AG04450 (cell line): ENCODE measurements around the gene SLC2A3. TPM values are rescaled to one million over a fixed set of nuclear protein-coding genes. Genes with fewer than 3 reads are reported as not detected.
"Not testable (repeated sequence)": the region's sequence is repeated elsewhere in the genome, so short reads cannot be mapped to it uniquely, and the experiment has no call there.

Experiments
- CTCF ChIA-PET: fragments of 300-600, 350-600 bp; formaldehyde crosslinking; extraction: SDS; loops from one replicate; lab custom pipeline; 2022; ENCODE audit warnings: antibody characterized with exemption, inconsistent platforms; lab: Charles Lee
- POLR2A ChIA-PET: fragments of 350-600 bp; formaldehyde crosslinking; extraction: SDS; loops from one replicate; lab custom pipeline; 2021; ENCODE audit warnings: antibody characterized with exemption, inconsistent platforms; lab: Yijun Ruan, JAX
- DNase-seq: peaks from one replicate; pipeline ENCODE4 v3.0.0-alpha.2; 2011; ENCODE audit warnings: low read depth, low spot score
- H3K27ac ChIP-seq: one replicate; pipeline ENCODE4 v1.5.1; 2012; ENCODE audit warnings: low read depth, low read length, control low read depth
- H3K27me3 ChIP-seq: one replicate; pipeline ENCODE4 v1.6.0; 2012; ENCODE audit warnings: low read length; ENCODE audit not compliant: control insufficient read depth, insufficient read depth
- H3K4me3 ChIP-seq: 2 replicates; pipeline ENCODE4 v1.5.1; 2011; ENCODE audit warnings: mild to moderate bottlenecking, low read depth, low read length, control low read depth
- H3K9me3 ChIP-seq: 2 replicates; pipeline ENCODE4 v1.5.1; 2012; ENCODE audit warnings: low read length; ENCODE audit not compliant: control insufficient read depth, insufficient read depth
- polyA plus RNA-seq: library from polyadenylated mRNA; depleted of rRNA; stranded (reverse); fragments of >200 nt; gene quantifications from 2 replicates; pipeline ENCODE4 v1.2.3, GENCODE V29; 2011
- TF ChIP-seq, protein P1 (sequence below): IDR thresholded peaks from 2 replicates; pipeline ENCODE4 v1.5.1; 2011; ENCODE audit warnings: low read depth, low read length, control low read depth, inconsistent platforms

The SLC2A3 gene
- polyA plus RNA-seq, 1 experiment = 58.5 TPM

- H3K27ac ChIP-seq = peak overlapping the region; percentile 42
- H3K4me3 ChIP-seq = peak overlapping the region; percentile 93
- POLR2A ChIA-PET = interaction anchor here (0.5 to 4.1 kb wide), 12 partner anchors 9 to 144 kb away, joined by 3 to 107 read pairs (median 3); no protein-coding TSS in a partner anchor
- CTCF ChIA-PET = interaction anchor here (0.5 to 4.8 kb wide), 62 partner anchors 10 to 254 kb away, joined by 3 to 64 read pairs (median 4); partner anchors contain the start of genes C3AR1 and FOXJ2
- TF ChIP-seq, protein P1, sequence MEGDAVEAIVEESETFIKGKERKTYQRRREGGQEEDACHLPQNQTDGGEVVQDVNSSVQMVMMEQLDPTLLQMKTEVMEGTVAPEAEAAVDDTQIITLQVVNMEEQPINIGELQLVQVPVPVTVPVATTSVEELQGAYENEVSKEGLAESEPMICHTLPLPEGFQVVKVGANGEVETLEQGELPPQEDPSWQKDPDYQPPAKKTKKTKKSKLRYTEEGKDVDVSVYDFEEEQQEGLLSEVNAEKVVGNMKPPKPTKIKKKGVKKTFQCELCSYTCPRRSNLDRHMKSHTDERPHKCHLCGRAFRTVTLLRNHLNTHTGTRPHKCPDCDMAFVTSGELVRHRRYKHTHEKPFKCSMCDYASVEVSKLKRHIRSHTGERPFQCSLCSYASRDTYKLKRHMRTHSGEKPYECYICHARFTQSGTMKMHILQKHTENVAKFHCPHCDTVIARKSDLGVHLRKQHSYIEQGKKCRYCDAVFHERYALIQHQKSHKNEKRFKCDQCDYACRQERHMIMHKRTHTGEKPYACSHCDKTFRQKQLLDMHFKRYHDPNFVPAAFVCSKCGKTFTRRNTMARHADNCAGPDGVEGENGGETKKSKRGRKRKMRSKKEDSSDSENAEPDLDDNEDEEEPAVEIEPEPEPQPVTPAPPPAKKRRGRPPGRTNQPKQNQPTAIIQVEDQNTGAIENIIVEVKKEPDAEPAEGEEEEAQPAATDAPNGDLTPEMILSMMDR = peak; percentile 81
- DNase-seq = peak; percentile 91
- H3K9me3 ChIP-seq = no peaks in the 10 kb centered on the region; the same call in 1 of the 2 replicates
- H3K27me3 ChIP-seq = no peaks in the 10 kb centered on the region
Observed at GRCh38 chr12:7933255-7933726, 2.7 kb downstream of the SLC2A3 start.

DNA sequence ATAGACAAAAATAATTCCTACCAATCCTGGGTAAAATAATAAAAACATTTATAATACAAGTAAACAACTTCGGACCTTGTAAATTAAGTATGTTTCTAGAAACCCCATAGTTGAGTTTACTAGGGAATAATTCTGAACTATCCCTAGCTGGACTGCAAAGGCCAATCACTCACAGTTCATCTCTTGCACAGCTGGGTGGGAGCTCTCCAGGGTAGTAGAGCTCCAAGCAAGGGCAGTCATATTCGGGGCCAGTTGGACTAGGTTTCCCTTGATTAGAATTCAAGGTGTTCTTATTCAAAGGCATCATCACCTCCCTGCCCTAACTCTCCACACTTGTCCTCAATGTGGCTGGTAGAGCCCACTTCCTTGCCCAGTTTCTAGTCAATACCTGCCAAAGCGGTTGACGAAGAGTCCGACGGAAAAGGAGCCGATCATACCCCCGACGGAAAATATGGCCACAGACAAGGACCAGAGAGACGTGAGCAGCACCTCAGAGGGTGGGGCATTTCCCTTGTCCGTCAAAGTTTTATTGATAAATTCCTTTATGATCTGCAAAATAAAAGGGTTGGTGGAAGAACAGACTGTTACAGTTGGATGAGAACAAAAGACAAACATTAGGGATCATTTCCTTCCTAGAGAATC, 3.3 kb downstream of the SLC2A3 start:
- DNase-seq = not testable (repeated sequence)

DNA sequence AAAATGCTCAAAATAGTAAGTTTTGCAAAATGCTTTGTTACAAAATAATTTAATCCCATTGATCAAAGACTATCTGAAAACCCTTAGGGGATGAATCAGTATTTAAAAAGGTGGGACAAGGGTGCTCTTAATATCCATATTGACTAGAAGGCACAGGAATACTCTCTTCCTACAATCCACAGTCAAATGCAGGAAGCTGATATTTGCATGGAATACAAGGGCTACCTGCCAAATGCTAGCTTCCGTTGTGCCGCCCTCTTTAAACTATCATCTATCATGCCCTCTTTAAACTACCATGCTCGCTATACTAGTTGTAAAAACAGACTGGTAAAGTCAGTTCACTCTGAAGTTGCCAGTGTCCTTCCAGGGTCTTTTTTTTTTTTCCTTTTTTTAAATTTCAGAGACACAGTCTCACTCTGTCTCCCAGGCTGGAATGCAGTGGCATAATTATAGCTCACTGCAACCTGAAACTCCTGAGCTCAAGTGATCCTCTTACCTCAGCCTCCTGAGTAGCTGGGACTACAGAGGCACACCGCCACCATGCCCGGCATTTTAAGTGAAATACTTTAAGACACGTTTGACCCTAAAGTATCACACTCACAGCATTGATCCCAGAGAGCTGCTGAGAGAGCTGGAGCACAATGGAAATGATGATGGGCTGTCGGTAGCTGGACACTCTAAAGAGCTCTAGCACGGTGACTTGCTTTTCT, 6.7 kb downstream of the SLC2A3 start:
- Histone ChIP-seq H3K27ac (no peak overlapping the region), H3K9me3 (no peaks in the 10 kb centered on the region), H3K4me3 (no peak overlapping the region), H3K27me3 (no peaks in the 10 kb centered on the region)
- ChIA-PET POLR2A (interaction anchor here (0.7 kb wide), 1 partner anchor 12 kb away, joined by 3 read pairs; no protein-coding TSS in a partner anchor), CTCF (interaction anchor here (0.6 to 1.0 kb wide), 4 partner anchors 12 to 67 kb away, joined by 3 to 6 read pairs (median 4); no protein-coding TSS in a partner anchor)
- no peak for DNase-seq
- TF ChIP-seq, protein P1 = no peak

More for the DNA sequence above, 3.3 kb downstream of the SLC2A3 start:
- H3K27ac ChIP-seq, H3K27me3 ChIP-seq, H3K9me3 ChIP-seq: not testable (repeated sequence)
- ChIA-PET POLR2A (interaction anchor here (0.5 to 4.1 kb wide), 10 partner anchors 10 to 144 kb away, joined by 3 to 107 read pairs (median 4); no protein-coding TSS in a partner anchor), CTCF (interaction anchor here (0.5 to 4.8 kb wide), 53 partner anchors 9 to 254 kb away, joined by 3 to 64 read pairs (median 6); partner anchors contain the start of genes C3AR1 and FOXJ2)
- peak overlapping the region; percentile 93; the same call in 1 of the 2 replicates for H3K4me3 ChIP-seq

DNA sequence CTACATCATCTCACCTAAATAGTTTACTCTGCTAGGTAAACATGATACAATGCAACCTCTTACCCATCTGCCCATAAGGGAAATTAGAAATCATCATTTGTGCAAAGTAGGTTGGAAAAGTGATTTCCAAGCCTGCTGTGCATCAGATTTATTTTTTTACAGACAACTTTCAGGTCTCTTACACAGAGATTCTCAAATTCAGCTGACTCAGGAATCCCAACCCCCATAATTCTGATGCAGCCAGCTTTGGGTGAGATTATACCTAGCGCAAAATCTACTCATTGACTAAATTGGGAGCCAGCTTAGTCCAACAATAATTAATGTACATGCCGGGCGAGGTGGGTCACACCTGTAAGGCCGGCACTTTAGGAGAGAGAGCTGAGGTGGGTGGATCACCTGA, 8.5 kb downstream of the SLC2A3 start:
- Histone ChIP-seq H3K27me3 (no peaks in the 10 kb centered on the region), H3K4me3 (no peak overlapping the region), H3K27ac (no peak overlapping the region), H3K9me3 (no peaks in the 10 kb centered on the region)
- no peak for DNase-seq
- TF ChIP-seq, protein P1 = no peak
- ChIA-PET POLR2A (no interaction called here), CTCF (interaction anchor here (1.2 kb wide), 1 partner anchor 119 kb away, joined by 3 read pairs; no protein-coding TSS in a partner anchor)

GRCh38 chr12:7926068-7926666, 9.8 kb downstream of the SLC2A3 start:
- DNase-seq, H3K27ac ChIP-seq, H3K9me3 ChIP-seq, H3K4me3 ChIP-seq, H3K27me3 ChIP-seq: not testable (repeated sequence)
- POLR2A ChIA-PET = interaction anchor here (1.2 kb wide), 1 partner anchor 10 kb away, joined by 5 read pairs; the partner anchor contains the start of gene SLC2A3
- CTCF ChIA-PET = interaction anchor here (0.6 to 1.0 kb wide), 2 partner anchors 69 to 120 kb away, joined by 3 to 4 read pairs; no protein-coding TSS in a partner anchor
